ENCODE results near the gene ZMAT3. TPM values are rescaled to one million over a fixed set of nuclear protein-coding genes. Genes with fewer than 3 reads are reported as not detected.

ZMAT3 gene
- total RNA-seq, 1 donor from 2014 or later: 80.7 TPM

DNA sequence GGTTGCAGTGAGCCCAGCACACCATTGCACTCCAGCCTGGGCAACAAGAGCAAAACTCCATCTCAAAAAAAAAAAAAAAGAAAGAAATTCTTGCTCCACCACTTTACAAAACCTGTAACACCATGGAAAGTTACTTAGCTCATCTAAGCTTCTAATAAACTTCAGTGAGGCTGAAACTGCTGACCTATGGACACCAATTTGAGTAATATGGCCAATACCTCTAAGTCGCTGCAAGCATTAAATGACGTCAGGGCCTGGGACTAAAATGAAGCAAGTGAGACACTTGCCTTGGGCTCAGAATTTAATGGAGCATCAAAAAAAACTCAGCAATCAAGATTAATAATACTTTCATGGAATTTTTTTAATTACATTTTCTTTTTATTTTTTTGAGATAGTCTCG, 42.5 kb downstream of the ZMAT3 start:
- Mint-ChIP-seq H3K27me3 (ENCODE audit: low read depth) (no peaks in the 10 kb centered on the region), H3K4me1 (ENCODE audit: low read depth) (peaks cover 38% of the 10 kb centered on the region), H3K4me3 (ENCODE audit: unreplicated experiment) (no peak overlapping the region), H3K9me3 (ENCODE audit: low read depth) (no peaks in the 10 kb centered on the region), H3K36me3 (ENCODE audit: low read depth) (peaks cover 6% of the 10 kb centered on the region), H3K27ac (ENCODE audit: unreplicated experiment) (no peak overlapping the region)
- TF ChIP-seq, protein P1, sequence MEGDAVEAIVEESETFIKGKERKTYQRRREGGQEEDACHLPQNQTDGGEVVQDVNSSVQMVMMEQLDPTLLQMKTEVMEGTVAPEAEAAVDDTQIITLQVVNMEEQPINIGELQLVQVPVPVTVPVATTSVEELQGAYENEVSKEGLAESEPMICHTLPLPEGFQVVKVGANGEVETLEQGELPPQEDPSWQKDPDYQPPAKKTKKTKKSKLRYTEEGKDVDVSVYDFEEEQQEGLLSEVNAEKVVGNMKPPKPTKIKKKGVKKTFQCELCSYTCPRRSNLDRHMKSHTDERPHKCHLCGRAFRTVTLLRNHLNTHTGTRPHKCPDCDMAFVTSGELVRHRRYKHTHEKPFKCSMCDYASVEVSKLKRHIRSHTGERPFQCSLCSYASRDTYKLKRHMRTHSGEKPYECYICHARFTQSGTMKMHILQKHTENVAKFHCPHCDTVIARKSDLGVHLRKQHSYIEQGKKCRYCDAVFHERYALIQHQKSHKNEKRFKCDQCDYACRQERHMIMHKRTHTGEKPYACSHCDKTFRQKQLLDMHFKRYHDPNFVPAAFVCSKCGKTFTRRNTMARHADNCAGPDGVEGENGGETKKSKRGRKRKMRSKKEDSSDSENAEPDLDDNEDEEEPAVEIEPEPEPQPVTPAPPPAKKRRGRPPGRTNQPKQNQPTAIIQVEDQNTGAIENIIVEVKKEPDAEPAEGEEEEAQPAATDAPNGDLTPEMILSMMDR (IDR thresholded peaks at IDR 0.05): no peak
- DNase-seq (ENCODE audit: low spot score): no peak

DNA sequence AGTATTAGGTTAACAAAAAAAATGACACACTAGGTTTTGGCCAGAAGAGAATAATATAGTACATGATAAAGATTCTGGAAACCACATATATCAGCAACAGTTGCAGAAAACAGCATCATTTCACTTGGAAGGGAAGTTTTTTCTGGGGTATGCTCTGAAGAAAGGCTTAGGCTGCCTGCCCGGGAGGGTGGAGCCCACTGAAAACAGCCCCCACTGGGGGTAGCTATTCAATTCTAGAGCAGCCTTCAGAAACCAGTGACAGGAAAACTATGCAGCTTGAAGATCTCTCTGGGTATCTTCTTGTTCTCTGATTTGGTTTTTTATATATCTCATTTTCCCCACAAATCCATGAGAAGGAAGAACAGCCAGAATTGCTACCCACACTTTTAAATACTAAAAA, 43.2 kb downstream of the ZMAT3 start:
- DNase-seq (ENCODE audit: low spot score): no peak
- H3K4me1 Mint-ChIP-seq (ENCODE audit: low read depth): peaks cover 34% of the 10 kb centered on the region
- H3K4me3 Mint-ChIP-seq (ENCODE audit: unreplicated experiment): no peak overlapping the region
- no peaks in the 10 kb centered on the region for H3K27me3 Mint-ChIP-seq (ENCODE audit: low read depth)
- TF ChIP-seq, protein P1 (IDR thresholded peaks at IDR 0.05): no peak
- no peak overlapping the region for H3K27ac Mint-ChIP-seq (ENCODE audit: unreplicated experiment)
- peaks cover 9% of the 10 kb centered on the region for H3K36me3 Mint-ChIP-seq (ENCODE audit: low read depth)
- H3K9me3 Mint-ChIP-seq (ENCODE audit: low read depth): no peaks in the 10 kb centered on the region

DNA sequence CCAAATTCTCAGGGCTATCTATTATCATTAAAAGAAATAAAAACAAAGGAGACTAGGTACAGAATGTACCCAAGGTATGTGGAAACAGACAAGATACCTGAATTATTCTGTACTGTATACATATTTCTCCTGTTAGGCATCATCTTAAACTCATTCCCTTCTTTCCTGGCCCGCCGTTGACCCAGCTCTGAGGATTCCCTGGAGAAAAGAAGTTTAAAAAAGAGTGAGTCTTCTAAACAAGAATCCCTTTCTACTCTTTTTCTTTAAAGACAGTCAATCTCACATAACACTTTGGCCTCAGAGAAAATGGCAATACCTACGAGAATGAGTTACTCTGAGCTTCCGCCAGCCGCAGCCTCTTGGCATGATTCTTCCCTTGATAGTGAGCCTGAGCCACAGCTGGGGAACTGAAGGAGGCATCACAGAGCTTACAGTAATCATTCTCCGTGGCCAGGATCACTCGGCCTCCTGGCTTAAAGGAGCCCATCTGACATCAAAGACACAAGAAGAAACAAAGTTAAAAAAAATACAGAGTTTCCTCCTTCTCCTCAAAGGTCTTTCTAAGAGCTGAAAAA, 44.2 kb downstream of the ZMAT3 start:
- peaks cover 27% of the 10 kb centered on the region for H3K4me1 Mint-ChIP-seq (ENCODE audit: low read depth)
- no peaks in the 10 kb centered on the region for H3K9me3 Mint-ChIP-seq (ENCODE audit: low read depth)
- TF ChIP-seq, protein P1 (IDR thresholded peaks at IDR 0.05): peak; percentile 28
- no peaks in the 10 kb centered on the region for H3K27me3 Mint-ChIP-seq (ENCODE audit: low read depth)
- no peak for DNase-seq (ENCODE audit: low spot score)
- peaks cover 9% of the 10 kb centered on the region for H3K36me3 Mint-ChIP-seq (ENCODE audit: low read depth)
- H3K27ac Mint-ChIP-seq (ENCODE audit: unreplicated experiment): peak overlapping the region; percentile 84
- no peak overlapping the region for H3K4me3 Mint-ChIP-seq (ENCODE audit: unreplicated experiment)

DNA sequence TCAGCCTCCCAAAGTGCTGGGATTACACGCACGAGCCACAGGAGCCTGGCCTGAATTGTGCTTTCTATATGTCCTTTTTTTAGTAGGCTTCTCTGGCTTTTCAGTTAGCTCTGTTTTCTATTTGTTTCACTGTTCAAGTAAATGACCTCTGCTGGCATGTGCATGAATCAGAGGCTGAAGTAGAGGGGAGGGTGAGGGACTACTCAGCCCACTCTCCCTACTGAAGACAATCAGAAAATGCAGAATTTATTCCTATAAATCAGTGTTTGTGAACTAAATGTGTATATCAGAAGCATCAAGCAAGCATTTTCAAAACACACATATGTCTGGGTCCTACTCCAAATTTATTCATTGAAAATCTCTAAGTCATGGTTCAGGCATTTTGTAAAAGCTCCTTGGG, 45.0 kb downstream of the ZMAT3 start:
- Mint-ChIP-seq H3K36me3 (ENCODE audit: low read depth) (peaks cover 9% of the 10 kb centered on the region), H3K4me1 (ENCODE audit: low read depth) (peaks cover 31% of the 10 kb centered on the region), H3K27ac (ENCODE audit: unreplicated experiment) (peak overlapping the region; percentile 71), H3K27me3 (ENCODE audit: low read depth) (no peaks in the 10 kb centered on the region), H3K9me3 (ENCODE audit: low read depth) (no peaks in the 10 kb centered on the region), H3K4me3 (ENCODE audit: unreplicated experiment) (no peak overlapping the region)
- TF ChIP-seq, protein P1 (IDR thresholded peaks at IDR 0.05): no peak
- no peak for DNase-seq (ENCODE audit: low spot score)

DNA sequence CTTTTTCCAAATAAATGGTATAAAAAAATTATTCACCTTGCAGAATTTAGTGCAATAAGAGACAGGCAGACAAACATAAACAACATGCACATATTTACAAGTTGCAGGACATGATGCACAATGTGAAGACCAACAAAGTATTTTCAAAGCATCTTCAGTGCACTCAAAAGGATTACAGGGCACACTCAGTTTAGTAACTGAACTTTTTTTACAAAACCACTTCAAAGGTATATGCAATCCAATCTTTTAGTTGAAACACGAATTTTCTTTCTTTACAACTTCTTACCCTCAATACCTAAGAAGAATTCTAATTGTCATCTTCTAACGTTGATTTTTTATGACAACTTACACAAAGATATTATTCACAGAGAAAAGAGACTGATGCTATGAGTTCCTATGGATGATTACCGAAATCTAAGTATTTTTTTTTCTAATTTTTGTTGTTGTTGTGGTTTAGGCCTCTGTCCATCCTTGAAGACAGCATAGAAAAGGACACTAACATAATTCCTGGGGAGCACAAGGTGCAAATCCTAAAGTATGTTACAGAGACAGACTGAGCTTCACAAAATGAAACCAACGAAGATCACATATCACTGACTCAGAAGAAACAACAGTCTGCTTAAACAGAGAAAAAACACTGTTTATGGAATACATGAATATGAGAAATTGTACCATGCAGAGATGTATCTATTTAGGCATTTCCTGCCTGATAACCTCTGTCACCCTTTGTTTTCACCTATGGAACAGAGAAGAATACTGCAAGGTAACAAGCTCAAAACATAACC, 50.3 kb downstream of the ZMAT3 start:
- Mint-ChIP-seq H3K27me3 (ENCODE audit: low read depth) (no peaks in the 10 kb centered on the region), H3K36me3 (ENCODE audit: low read depth) (peaks cover 12% of the 10 kb centered on the region), H3K9me3 (ENCODE audit: low read depth) (no peaks in the 10 kb centered on the region), H3K27ac (ENCODE audit: unreplicated experiment) (peak overlapping the region; percentile 43), H3K4me3 (ENCODE audit: unreplicated experiment) (no peak overlapping the region), H3K4me1 (ENCODE audit: low read depth) (peaks cover 17% of the 10 kb centered on the region)
- TF ChIP-seq, protein P1 (IDR thresholded peaks at IDR 0.05): no peak
- DNase-seq (ENCODE audit: low spot score): no peak

Measured in chondrocyte (in vitro differentiated cells).